ENCODE measurements around the gene UBE3C.
"Not testable (repeated sequence)": the region's sequence is repeated elsewhere in the genome, so short reads cannot be mapped to it uniquely, and the experiment has no call there.

UBE3C gene

DNA sequence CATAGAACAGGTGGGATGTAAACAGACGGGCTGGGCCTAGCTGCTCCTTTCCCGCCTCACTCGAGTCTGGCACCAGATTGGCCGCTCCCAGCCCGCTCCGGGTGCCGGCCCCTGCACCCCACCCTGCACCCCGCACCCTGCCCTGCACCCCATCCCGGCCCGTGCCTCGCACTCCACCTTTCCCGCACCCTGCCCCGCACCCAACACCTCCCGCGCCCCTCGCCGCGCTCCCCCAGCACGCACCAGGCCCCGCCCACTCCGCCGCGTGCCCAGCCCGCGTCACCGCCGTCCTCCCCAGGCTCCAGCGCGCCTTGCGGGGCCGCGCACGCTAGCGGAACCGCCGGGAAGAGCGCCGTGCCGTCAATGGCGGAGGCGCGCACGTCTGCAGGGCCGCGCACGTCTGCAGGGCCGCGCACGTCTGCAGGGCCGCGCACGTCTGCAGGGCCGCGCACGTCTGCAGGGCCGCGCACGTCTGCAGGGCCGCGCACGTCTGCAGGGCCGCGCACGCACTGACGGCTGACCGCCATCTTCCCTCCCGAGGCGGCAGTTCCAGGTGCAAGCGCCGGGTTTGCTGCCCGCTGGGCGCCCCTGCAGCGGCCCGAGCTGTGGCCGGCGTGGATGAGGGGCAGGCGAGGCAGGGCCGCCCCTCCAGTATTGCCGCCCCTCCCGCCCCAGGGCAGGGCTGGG lies at the start of gene UBE3C:
Gene UBE3C (plus strand): TSS at position 503 of the 687 bp plus-strand sequence. CDS start 347 bp downstream, outside the sequence.
- DNase-seq: peak; percentile 90

GRCh38 chr7:157089100-157089610 lies 49.6 kb upstream of the UBE3C start:
- DNase-seq: peak; percentile 28

- peak; percentile 49 for DNase-seq
Observed at GRCh38 chr7:157090485-157091165, 48.1 kb upstream of the UBE3C start.

GRCh38 chr7:157096286-157097055 lies 42.3 kb upstream of the UBE3C start:
- DNase-seq: no peak

DNA sequence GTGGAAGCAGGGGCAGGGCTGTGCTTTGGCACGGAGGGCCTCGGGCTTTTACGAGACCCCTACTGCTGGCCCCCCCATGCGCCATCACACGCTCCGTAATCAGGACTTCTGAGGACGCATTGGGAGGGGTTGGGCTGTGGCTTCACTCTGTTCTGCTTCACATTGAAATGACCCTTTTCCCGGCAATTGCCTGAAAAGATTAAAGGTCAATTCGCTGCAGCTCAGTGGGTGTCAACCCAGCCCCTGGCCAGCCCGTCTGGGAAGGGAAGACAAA lies 41.7 kb upstream of the UBE3C start:
- DNase-seq: no peak

GRCh38 chr7:157097569-157097968 lies 41.2 kb upstream of the UBE3C start:
- no peak for DNase-seq

DNA sequence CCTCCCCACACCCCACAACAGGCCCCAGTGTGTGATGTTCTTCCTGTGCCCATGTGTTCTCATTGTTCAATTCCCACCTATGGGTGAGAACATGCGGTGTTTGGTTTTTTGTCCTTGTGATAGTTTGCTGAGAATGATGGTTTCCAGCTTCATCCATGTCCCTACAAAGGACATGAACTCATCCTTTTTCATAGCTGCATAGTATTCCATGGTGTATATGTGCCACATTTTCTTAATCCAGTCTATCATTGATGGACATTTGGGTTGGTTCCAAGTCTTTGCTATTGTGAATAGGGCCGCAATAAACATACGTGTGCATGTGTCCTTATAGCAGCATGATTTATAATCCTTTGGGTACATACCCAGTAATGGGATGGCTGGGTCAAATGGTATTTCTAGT lies 38.7 kb upstream of the UBE3C start:
- DNase-seq: not testable (repeated sequence)

GRCh38 chr7:157103641-157104040 lies 35.1 kb upstream of the UBE3C start:
- not testable (repeated sequence) for DNase-seq

DNA sequence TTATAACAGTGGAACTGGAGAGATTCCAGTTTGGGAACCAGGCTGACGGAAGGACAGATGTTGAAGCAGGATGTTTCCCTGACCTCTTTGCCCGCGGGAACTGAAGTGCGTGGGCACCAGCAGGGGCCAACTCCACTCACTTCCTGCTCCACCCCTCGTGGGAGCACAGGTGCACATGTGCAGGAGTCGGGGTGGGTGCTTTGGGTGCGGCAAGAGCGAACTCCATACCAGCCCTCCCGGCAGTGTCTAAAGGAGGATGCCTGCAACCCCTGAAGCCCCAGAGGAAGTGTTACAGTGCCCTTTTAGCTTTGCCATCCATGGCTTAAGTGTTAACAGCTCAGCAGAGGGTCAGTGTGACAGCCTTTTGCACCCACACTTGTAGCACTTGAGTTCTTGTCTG lies 27.4 kb upstream of the UBE3C start:
- no peak for DNase-seq

DNA sequence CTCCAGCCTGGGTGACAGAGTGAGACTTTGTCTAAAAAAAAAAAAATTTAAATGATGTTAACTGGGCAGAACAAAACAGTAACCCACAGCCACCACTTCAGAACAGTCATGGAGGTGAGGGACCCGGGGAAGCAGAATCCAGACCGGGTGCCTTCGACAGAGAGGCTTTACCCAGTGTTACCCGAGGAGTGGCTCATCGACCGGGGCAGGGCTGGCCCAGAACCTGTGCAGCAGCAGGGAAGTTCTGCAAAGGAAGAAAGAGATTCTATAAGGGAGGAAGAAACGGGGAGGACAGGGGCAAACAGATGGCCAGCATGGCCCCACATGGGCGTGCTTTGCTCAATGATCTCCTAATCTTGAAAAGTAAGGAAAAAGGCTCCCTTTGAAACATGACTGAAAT lies 26.0 kb upstream of the UBE3C start:
- DNase-seq: no peak

DNA sequence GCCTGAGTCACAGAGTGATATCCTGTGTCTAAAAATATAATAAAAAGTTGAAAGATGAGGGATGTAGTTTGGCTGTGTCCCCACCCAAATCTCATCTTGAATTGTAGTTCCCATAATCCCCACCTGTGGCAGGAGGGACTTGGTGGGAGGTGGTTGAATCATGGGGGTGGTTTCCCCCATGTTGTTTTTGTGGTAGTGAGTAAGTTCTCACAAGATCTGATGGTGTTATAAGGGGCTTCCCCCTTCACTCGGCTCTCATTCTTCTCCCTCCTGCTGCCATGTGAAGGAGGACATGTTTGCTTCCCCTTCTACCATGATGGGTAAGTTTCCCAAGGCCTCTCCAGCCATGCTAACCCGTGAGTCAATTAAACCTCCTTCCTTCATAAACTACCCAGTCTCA lies 25.1 kb upstream of the UBE3C start:
- DNase-seq: no peak

GRCh38 chr7:157116762-157117161 lies 22.0 kb upstream of the UBE3C start:
- DNase-seq: no peak

GRCh38 chr7:157117796-157118195 lies 20.9 kb upstream of the UBE3C start:
- no peak for DNase-seq

- DNase-seq: no peak
Observed at GRCh38 chr7:157120181-157120580, 18.5 kb upstream of the UBE3C start.

- no peak for DNase-seq
Observed at GRCh38 chr7:157121184-157121715, 17.5 kb upstream of the UBE3C start.

DNA sequence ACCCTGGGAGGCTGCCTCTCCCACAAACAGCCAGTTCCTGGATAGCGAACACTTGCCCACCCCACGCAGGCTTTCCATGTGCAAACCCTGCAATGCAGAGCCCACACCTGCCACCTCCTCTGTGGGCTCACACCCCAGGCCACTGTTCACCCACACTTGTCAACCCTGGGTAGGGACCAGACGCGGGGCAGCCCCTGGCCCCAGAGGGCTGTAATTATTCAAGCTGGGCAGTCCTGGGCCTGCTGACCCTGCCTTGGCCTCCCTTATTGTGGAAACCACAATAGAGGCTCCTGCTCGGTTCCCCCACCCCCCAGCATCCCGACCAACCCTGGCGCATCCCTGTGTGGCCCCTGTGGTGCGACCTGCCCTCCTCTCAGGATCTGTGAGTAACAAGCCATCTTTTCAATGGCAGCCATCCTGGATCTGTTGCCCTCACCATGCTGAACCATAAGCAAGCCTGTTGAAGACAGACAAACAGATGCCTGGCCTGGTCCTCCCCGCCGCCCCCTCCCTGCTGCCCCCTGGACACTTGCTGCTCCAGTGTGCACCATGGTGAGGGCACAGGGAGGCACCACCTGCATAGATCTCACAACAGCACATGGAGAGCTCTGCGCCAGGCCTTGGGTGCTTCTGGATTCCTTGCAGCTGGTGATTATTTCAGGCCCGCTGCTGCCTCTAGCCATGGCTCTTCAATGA lies 15.8 kb upstream of the UBE3C start:
- no peak for DNase-seq

DNA sequence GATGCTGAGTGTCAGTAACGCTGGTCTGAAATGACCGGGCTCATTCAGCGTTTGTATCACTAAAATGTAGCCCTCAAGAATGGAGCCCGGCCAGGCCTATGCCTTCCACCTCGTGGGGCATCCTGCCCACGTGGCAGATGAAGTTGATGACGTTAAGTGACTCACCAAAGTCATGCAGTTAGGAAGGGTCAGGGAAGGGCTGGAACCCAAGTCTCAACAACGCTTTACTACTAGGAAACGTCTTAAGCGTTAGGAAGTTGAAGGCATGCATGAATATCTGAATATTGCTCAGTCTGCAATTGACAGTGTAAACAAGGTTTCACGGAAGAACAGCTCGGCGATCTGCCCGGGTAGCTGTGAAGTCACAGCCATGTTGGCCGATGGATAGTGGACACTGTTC lies 14.0 kb upstream of the UBE3C start:
- DNase-seq: no peak

DNA sequence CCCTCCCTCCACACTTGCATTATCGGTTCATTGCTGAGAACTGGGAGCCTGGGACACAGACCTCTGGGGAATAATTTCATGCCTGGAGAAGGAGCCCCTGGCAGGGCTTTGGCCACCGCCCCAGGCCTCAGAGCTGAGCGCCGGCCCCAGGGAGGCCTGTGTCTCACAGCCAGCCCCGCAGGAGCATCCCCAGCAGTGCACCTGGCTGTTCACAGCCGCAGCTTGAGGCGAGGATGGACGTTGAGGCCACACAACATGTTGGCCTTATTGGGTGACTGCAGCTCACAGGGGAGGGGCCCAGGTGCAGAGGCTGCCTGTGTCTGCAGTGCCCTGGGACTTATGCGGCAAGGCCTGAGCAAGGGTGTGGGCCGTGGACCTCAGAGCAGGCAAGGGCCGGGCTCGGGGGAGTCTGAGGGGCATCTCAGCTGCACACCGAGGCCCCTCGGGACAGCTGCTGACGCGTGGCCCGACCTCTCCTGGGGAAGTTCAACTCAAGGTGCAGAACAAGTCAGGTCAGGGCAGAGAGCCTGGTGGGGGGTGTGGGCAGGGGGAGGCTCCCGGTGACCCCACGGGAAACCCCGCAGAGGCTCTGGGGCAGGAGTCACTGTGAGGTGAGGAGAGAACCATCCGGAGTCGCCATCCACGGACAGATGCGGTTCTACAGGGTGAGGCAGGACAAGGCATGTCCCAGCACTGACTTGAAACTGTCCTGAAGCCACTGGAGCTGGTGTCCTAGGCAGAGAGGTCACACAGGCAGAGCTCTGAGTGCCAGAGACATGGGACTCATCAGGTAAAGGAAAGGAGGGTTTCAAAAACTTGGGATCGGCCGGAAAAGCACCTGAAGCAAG lies 13.1 kb upstream of the UBE3C start:
- no peak for DNase-seq

DNA sequence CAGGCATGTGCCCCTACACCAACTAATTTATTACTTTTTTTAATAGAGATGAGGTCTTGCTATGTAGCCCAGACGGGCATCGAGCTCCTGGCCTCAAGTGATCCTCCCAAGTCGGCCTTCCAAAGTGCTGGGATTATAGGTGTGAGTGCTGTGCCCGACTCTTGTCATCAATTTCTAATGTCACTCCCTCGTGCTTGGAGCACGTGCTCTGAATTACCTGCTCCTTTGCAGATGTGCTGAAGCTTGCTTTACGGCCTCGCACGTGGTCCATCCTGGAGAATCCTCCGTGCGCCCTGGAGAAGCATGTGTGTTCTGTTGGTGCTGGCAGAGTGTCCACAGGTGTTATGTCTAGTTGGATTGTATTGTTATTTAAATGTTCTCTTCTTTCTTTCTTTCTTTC lies 11.8 kb upstream of the UBE3C start:
- DNase-seq: no peak

GRCh38 chr7:157129200-157129599 lies 9.5 kb upstream of the UBE3C start:
- DNase-seq: no peak

GRCh38 chr7:157129907-157130460 lies 8.7 kb upstream of the UBE3C start:
- peak; percentile 37 for DNase-seq

- DNase-seq: not testable (repeated sequence)
Observed at GRCh38 chr7:157130849-157131248, 7.9 kb upstream of the UBE3C start.

Measured in islet precursor cell (in vitro differentiated cells).